SK-N-SH (cell line): ENCODE data around the gene FALEC. TPM values are rescaled to one million over a fixed set of nuclear protein-coding genes. Genes with fewer than 3 reads are reported as not detected.

Experiments
- CTCF ChIA-PET: fragments of 300-600, 350-600 bp; formaldehyde crosslinking; extraction: SDS; loops from one replicate; lab custom pipeline; 2021; lab: Yijun Ruan, JAX
- POLR2A ChIA-PET: fragments of 350-600 bp; sonication (Branson Sonifier 250); formaldehyde crosslinking; extraction: SDS; loops from one replicate; lab custom pipeline; 2020; ENCODE audit warnings: antibody characterized with exemption, inconsistent platforms; lab: Yijun Ruan, JAX
- DNase-seq: peaks from one replicate; pipeline ENCODE4 v3.0.0; 2012
- H2AFZ ChIP-seq: fragments of 200-600 bp; sonication (generic); 2 replicates; pipeline ENCODE4 v1.8.1; 2016; ENCODE audit warnings: antibody characterized with exemption, mild to moderate bottlenecking, low read depth
- H3F3A ChIP-seq: fragments of 200-600 bp; sonication (generic); replicated peaks from 2 replicates; pipeline ENCODE3; 2016; ENCODE audit warnings: antibody characterized with exemption, mild to moderate bottlenecking; ENCODE audit not compliant: insufficient read depth
- H3K27ac ChIP-seq, 2 experiments: fragments of 200-500 bp in 1 of 2; fragments of 200-600 bp in 1 of 2; sonication (Bioruptor generic) in 1 of 2; sonication (generic), shearing (Covaris generic) in 1 of 2; 2 replicates each; pipeline versions ENCODE4 v1.5.1 to v1.6.1; 2014 to 2016; ENCODE audit warnings: low read depth in 2 of 2, inconsistent platforms in 1 of 2, low read length in 1 of 2, mild to moderate bottlenecking in 1 of 2, mixed read lengths in 1 of 2
- H3K27me3 ChIP-seq: fragments of 200-600 bp; sonication (generic), shearing (Covaris generic); 2 replicates; pipeline ENCODE4 v1.6.1; 2016; ENCODE audit warnings: mixed run types; ENCODE audit not compliant: insufficient read depth
- H3K36me3 ChIP-seq, 2 experiments: fragments of 200-500 bp in 1 of 2; fragments of 200-600 bp in 1 of 2; sonication (Bioruptor generic) in 1 of 2; sonication (generic) in 1 of 2; replicated peaks in 1 of 2; 2 replicates each; pipeline versions ENCODE3 to v1.5.1; 2014 to 2016; ENCODE audit warnings: low read length in 1 of 2, mild to moderate bottlenecking in 1 of 2; ENCODE audit not compliant: insufficient read depth in 2 of 2, control insufficient read depth in 1 of 2
- H3K4me1 ChIP-seq, 2 experiments: fragments of 200-500 bp in 1 of 2; fragments of 200-600 bp in 1 of 2; sonication (Bioruptor generic) in 1 of 2; sonication (generic), shearing (Covaris generic) in 1 of 2; 2 replicates each; pipeline versions ENCODE4 v1.5.1 to v1.6.1; 2014 to 2016; ENCODE audit warnings: low read depth in 1 of 2, low read length in 1 of 2, mixed run types in 1 of 2; ENCODE audit not compliant: insufficient read depth in 2 of 2, control insufficient read depth in 1 of 2
- H3K4me2 ChIP-seq: fragments of 200-600 bp; sonication (generic), shearing (Covaris generic); 2 replicates; pipeline ENCODE4 v1.6.1; 2017; ENCODE audit warnings: mixed run types
- H3K4me3 ChIP-seq, 2 experiments: fragments of 200-500 bp in 1 of 2; fragments of 200-600 bp in 1 of 2; sonication (Bioruptor generic) in 1 of 2; sonication (generic), shearing (Covaris generic) in 1 of 2; 2 replicates each; pipeline versions ENCODE4 v1.5.1 to v1.8.1; 2014 to 2016; ENCODE audit warnings: low read depth in 2 of 2, inconsistent platforms in 1 of 2, low read length in 1 of 2, mild to moderate bottlenecking in 1 of 2, mixed read lengths in 1 of 2, moderate library complexity in 1 of 2
- H3K79me2 ChIP-seq: fragments of 200-600 bp; sonication (generic); 2 replicates; pipeline ENCODE4 v1.8.1; 2017; ENCODE audit warnings: mild to moderate bottlenecking; ENCODE audit not compliant: insufficient read depth
- H3K9ac ChIP-seq: fragments of 200-600 bp; sonication (generic); 2 replicates; pipeline ENCODE4 v1.6.1; 2017; ENCODE audit warnings: mixed run types
- H3K9me2 ChIP-seq: fragments of 200-600 bp; sonication (generic); 2 replicates; pipeline ENCODE4 v1.6.1; 2017; ENCODE audit warnings: mixed run types
- H3K9me3 ChIP-seq: fragments of 200-600 bp; sonication (generic); 2 replicates; pipeline ENCODE4 v1.6.1; 2017; ENCODE audit warnings: mixed run types, mild to moderate bottlenecking, moderate library complexity
- H4K20me1 ChIP-seq: fragments of 200-600 bp; sonication (generic); 2 replicates; pipeline ENCODE4 v1.6.1; 2017; ENCODE audit warnings: mild to moderate bottlenecking, mixed run types; ENCODE audit not compliant: insufficient read depth
- ELF1 ChIP-seq: IDR thresholded peaks from 2 replicates; pipeline ENCODE4 v1.4.0; 2012
- EP300 ChIP-seq, 2 experiments: IDR thresholded peaks; 2 replicates each; pipeline versions ENCODE4 v1.4.0 to v1.6.1; 2012; ENCODE audit warnings: borderline replicate concordance in 1 of 2, low read depth in 1 of 2, low read length in 1 of 2
- EZH2phosphoT487 ChIP-seq: fragments of 200-600 bp; sonication (generic); IDR thresholded peaks from 2 replicates; pipeline ENCODE4 v1.6.1; 2017; ENCODE audit warnings: low read depth, mixed run types, mild to moderate bottlenecking, antibody characterized with exemption, moderate library complexity, borderline replicate concordance
- FOSL2 ChIP-seq: IDR thresholded peaks from 2 replicates; pipeline ENCODE4 v1.4.0; 2012; ENCODE audit warnings: low read depth, mild to moderate bottlenecking, moderate library complexity, borderline replicate concordance
- FOXM1 ChIP-seq: IDR thresholded peaks from 2 replicates; pipeline ENCODE4 v1.4.0; 2012; ENCODE audit warnings: low read depth, mild to moderate bottlenecking
- GABPA ChIP-seq: IDR thresholded peaks from 2 replicates; pipeline ENCODE4 v1.4.0; 2012; ENCODE audit warnings: low read depth, mild to moderate bottlenecking
- GATA2 ChIP-seq: sonication (generic); formaldehyde crosslinking; IDR thresholded peaks from 2 replicates; pipeline ENCODE4 v1.5.0; 2020; ENCODE audit warnings: mild to moderate bottlenecking, missing genetic modification reagents
- IRF3 ChIP-seq: fragments of 150-350 bp; IDR thresholded peaks from 2 replicates; pipeline ENCODE4 v1.6.1; 2016; ENCODE audit warnings: mild to moderate bottlenecking, low read depth, low read length
- JUND ChIP-seq: IDR thresholded peaks from 2 replicates; pipeline ENCODE4 v1.4.0; 2012
- MEF2A ChIP-seq: IDR thresholded peaks from 2 replicates; pipeline ENCODE4 v1.4.0; 2012; ENCODE audit warnings: low read depth, borderline replicate concordance
- NFIC ChIP-seq: IDR thresholded peaks from 2 replicates; pipeline ENCODE4 v1.4.0; 2012; ENCODE audit warnings: borderline replicate concordance
- PBX3 ChIP-seq: IDR thresholded peaks from 2 replicates; pipeline ENCODE4; 2012
- RAD21 ChIP-seq: IDR thresholded peaks from 2 replicates; pipeline ENCODE4 v1.6.1; 2012; ENCODE audit warnings: mild to moderate bottlenecking, low read length
- RCOR1 ChIP-seq: fragments of 150-350 bp; IDR thresholded peaks from 2 replicates; pipeline ENCODE4 v1.6.1; 2017; ENCODE audit warnings: antibody characterized with exemption, low read length
- REST ChIP-seq: IDR thresholded peaks from 2 replicates; pipeline ENCODE4 v1.6.1; 2012; ENCODE audit warnings: mild to moderate bottlenecking, low read depth, low read length, moderate library complexity
- RXRA ChIP-seq: IDR thresholded peaks from 2 replicates; pipeline ENCODE4 v1.4.0; 2012; ENCODE audit warnings: low read depth, mild to moderate bottlenecking, borderline replicate concordance
- SIN3A ChIP-seq: IDR thresholded peaks from 2 replicates; pipeline ENCODE4 v1.6.1; 2012; ENCODE audit warnings: low read depth, mild to moderate bottlenecking, low read length, moderate library complexity, borderline replicate concordance
- SMC3 ChIP-seq: IDR thresholded peaks from 2 replicates; pipeline ENCODE4 v1.6.1; 2012; ENCODE audit warnings: low read depth, low read length, improper control_type of control experiment
- YY1 ChIP-seq: IDR thresholded peaks from 2 replicates; pipeline ENCODE4 v1.4.0; 2012; ENCODE audit warnings: low read depth, mild to moderate bottlenecking
- ZBTB33 ChIP-seq: IDR thresholded peaks from 2 replicates; pipeline ENCODE4 v1.4.0; 2012; ENCODE audit warnings: low read depth, borderline replicate concordance
- WGBS: methylation state at CpG from one replicate; pipeline ENCODE4 v1.1.6; 2017; ENCODE audit warnings: low lambda C conversion rate; 5-methylcytosine and 5-hydroxymethylcytosine counted together
- polyA plus RNA-seq, 3 experiments: library from polyadenylated mRNA; depleted of rRNA; stranded (reverse); fragments of >200 nt; gene quantifications; 2 replicates each; pipeline ENCODE4 v1.2.3, GENCODE V29; 2012

FALEC gene
- polyA plus RNA-seq, 1 of the 3 experiments (the other 2 are of a cell fraction) = 0.72 TPM

- Histone ChIP-seq H3K27me3 (no peaks in the 10 kb centered on the region), H3K36me3 (no peaks in the 10 kb centered on the region), H3K9me2 (no peaks in the 10 kb centered on the region), H3K9ac (no peak overlapping the region), H4K20me1 (no peaks in the 10 kb centered on the region), H2AFZ (no peak overlapping the region), H3K79me2 (peaks cover 12% of the 10 kb centered on the region; the same call in 1 of the 2 replicates), H3F3A (peaks cover 17% of the 10 kb centered on the region), H3K27ac (no peak overlapping the region), H3K4me2 (no peak overlapping the region), H3K9me3 (no peaks in the 10 kb centered on the region), H3K4me1 (peaks cover 4 to 13% of the 10 kb centered on the region in 2 experiments; a peak in 2 of 4 replicates), H3K4me3 (no peak overlapping the region)
- WGBS = 96% methylated on average over 4 of the region's 8 CpGs
- no peak for DNase-seq
- no peak for TF ChIP-seq SMC3
- TF ChIP-seq RCOR1 = no peak
- no peak for TF ChIP-seq EP300 (IDR thresholded peaks at IDR 0.05; ENCODE audit: borderline replicate concordance in 1 of 2, low read depth in 1 of 2, low read length in 1 of 2)
- TF ChIP-seq SIN3A = no peak
- no peak for TF ChIP-seq RXRA
- no peak for TF ChIP-seq JUND
- no peak for TF ChIP-seq FOSL2
- TF ChIP-seq GABPA = no peak
- no peak for TF ChIP-seq GATA2 (CRISPR knock-in tag)
- no peak for TF ChIP-seq ELF1
- TF ChIP-seq NFIC = no peak
- no peak for TF ChIP-seq ZBTB33
- no peak for TF ChIP-seq RAD21
- TF ChIP-seq FOXM1 = no peak
- TF ChIP-seq YY1 = no peak
- POLR2A ChIA-PET = interaction anchor here (0.8 kb wide), 1 partner anchor 8 kb away, joined by 3 read pairs; no protein-coding TSS in a partner anchor
- CTCF ChIA-PET = interaction anchor here (0.8 to 1.5 kb wide), 2 partner anchors 22 to 67 kb away, joined by 4 to 6 read pairs; no protein-coding TSS in a partner anchor
Observed at GRCh38 chr1:150554086-150554452, 38.5 kb downstream of the FALEC start.

- H3K4me2 ChIP-seq = no peak overlapping the region
- DNase-seq = no peak
- no peaks in the 10 kb centered on the region for H3K36me3 ChIP-seq
- H3K27ac ChIP-seq = no peak overlapping the region
- H3K79me2 ChIP-seq = peaks cover 25% of the 10 kb centered on the region
- peaks cover 17% of the 10 kb centered on the region for H3F3A ChIP-seq
- ChIA-PET CTCF (interaction anchor here (0.7 to 1.5 kb wide), 2 partner anchors 23 kb away, joined by 3 to 6 read pairs; no protein-coding TSS in a partner anchor), POLR2A (no interaction called here)
- H4K20me1 ChIP-seq = peaks cover 6% of the 10 kb centered on the region; the same call in 1 of the 2 replicates
- 94% methylated on average over 15 of the region's 19 CpGs for WGBS
- no peaks in the 10 kb centered on the region for H3K27me3 ChIP-seq
- no peak overlapping the region for H3K4me3 ChIP-seq
- no peaks in the 10 kb centered on the region for H3K9me3 ChIP-seq
- peaks cover 9 to 16% of the 10 kb centered on the region in 2 experiments; a peak in 3 of 4 replicates for H3K4me1 ChIP-seq
- H3K9me2 ChIP-seq = no peaks in the 10 kb centered on the region
- H2AFZ ChIP-seq = no peak overlapping the region
- H3K9ac ChIP-seq = no peak overlapping the region
- TF ChIP-seq PBX3 = no peak
- TF ChIP-seq EP300 (IDR thresholded peaks at IDR 0.05; ENCODE audit: borderline replicate concordance in 1 of 2, low read depth in 1 of 2, low read length in 1 of 2) = no peak
- TF ChIP-seq EZH2phosphoT487 = no peak
- no peak for TF ChIP-seq SIN3A
- no peak for TF ChIP-seq MEF2A
- TF ChIP-seq REST = no peak
- no peak for TF ChIP-seq IRF3
Observed at GRCh38 chr1:150555198-150555970, 39.8 kb downstream of the FALEC start.
